ENCODE results near the gene WDR5.

WDR5 gene

GRCh38 chr9:134174526-134175290, 38.8 kb downstream of the WDR5 start:
- TF ChIP-seq, protein P1, sequence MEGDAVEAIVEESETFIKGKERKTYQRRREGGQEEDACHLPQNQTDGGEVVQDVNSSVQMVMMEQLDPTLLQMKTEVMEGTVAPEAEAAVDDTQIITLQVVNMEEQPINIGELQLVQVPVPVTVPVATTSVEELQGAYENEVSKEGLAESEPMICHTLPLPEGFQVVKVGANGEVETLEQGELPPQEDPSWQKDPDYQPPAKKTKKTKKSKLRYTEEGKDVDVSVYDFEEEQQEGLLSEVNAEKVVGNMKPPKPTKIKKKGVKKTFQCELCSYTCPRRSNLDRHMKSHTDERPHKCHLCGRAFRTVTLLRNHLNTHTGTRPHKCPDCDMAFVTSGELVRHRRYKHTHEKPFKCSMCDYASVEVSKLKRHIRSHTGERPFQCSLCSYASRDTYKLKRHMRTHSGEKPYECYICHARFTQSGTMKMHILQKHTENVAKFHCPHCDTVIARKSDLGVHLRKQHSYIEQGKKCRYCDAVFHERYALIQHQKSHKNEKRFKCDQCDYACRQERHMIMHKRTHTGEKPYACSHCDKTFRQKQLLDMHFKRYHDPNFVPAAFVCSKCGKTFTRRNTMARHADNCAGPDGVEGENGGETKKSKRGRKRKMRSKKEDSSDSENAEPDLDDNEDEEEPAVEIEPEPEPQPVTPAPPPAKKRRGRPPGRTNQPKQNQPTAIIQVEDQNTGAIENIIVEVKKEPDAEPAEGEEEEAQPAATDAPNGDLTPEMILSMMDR (IDR thresholded peaks at IDR 0.05; ENCODE audit: insufficient read depth, low read depth, low read length, missing control alignments): no peak
- DNase-seq (ENCODE audit: low read depth): no peak

DNA sequence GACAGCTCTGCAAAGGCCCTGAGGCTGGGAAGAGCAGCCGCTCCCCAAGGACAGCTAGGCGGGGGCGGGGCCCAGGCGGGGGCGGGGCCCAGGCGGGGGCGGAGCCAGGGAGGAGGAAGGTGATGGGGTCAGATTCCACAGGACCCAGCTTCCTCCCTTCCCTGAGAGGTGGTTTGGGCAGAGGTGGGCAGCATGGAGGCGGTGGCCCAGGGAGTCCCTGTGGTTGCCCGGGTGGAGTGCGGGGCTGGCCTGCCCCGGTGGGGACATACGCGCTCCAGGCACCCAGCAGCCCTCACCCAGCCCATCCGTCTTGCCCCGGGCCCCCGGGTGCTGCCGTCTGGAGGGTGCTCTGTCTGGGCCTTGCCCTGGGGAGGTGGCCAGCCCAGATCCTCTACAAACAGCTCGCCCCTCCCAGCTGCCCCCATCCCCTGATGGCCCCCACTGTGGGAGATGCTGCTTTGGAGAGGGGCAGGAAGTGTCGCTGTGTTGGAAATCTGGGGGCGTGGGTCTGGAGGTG, 39.5 kb downstream of the WDR5 start:
- H3K4me3 ChIP-seq (ENCODE audit: low read depth, low read length): no peak overlapping the region
- TF ChIP-seq, protein P1 (IDR thresholded peaks at IDR 0.05; ENCODE audit: insufficient read depth, low read depth, low read length, missing control alignments): no peak
- no peak for DNase-seq (ENCODE audit: low read depth)

More at GRCh38 chr9:134174526-134175290, 38.8 kb downstream of the WDR5 start:
- H3K4me3 ChIP-seq (ENCODE audit: low read depth, low read length): no peak overlapping the region

DNA sequence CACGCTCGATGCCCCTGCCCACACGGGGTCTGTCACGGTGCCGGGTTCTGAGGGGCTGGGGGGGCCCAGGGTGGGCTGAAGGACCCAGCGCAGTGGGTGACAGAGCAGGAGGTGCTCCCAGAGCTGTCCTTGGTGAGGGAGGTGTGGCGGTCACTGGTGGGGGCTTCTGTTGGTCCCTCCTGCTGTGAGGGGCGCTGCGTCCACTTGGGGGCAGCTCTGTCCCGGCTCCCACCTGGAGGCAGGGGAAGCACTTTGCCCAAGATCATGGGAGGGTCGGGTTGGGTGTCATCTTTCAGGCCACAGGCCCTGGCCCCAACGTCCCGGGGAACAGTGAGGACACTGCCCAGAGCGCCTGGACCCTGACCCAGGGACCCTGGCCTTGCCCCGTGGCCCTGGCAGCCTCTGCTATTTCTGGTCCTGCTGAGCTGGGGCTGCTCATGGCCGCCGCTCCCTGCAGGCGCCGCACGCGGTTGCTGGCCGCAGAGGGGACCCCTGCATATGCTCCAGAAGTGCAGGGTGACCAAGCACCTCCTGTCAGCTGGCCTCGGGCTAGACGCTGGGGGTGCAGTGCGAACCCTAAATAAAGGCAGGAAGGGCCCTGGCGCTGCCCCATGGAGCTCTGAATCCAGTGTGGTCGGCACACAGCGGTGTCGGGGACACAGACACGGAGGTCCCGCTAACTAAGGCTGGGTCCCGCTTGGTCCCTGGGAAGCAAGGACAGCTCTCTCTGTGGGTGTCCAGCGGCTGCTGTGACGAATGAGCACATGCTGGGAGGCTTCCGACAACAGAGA, 40.1 kb downstream of the WDR5 start:
- H3K4me3 ChIP-seq (ENCODE audit: low read depth, low read length): no peak overlapping the region
- TF ChIP-seq, protein P1 (IDR thresholded peaks at IDR 0.05; ENCODE audit: insufficient read depth, low read depth, low read length, missing control alignments): no peak
- no peak for DNase-seq (ENCODE audit: low read depth)

- TF ChIP-seq, protein P1 (IDR thresholded peaks at IDR 0.05; ENCODE audit: insufficient read depth, low read depth, low read length, missing control alignments): no peak
- no peak overlapping the region for H3K4me3 ChIP-seq (ENCODE audit: low read depth, low read length)
- no peak for DNase-seq (ENCODE audit: low read depth)
Measured at GRCh38 chr9:134176599-134176968, 40.7 kb downstream of the WDR5 start.

GRCh38 chr9:134177186-134177585, 41.3 kb downstream of the WDR5 start:
- no peak for DNase-seq (ENCODE audit: low read depth)
- TF ChIP-seq, protein P1 (IDR thresholded peaks at IDR 0.05; ENCODE audit: insufficient read depth, low read depth, low read length, missing control alignments): no peak
- H3K4me3 ChIP-seq (ENCODE audit: low read depth, low read length): no peak overlapping the region

GRCh38 chr9:134177624-134178393, 41.9 kb downstream of the WDR5 start:
- no peak overlapping the region for H3K4me3 ChIP-seq (ENCODE audit: low read depth, low read length)
- TF ChIP-seq, protein P1 (IDR thresholded peaks at IDR 0.05; ENCODE audit: insufficient read depth, low read depth, low read length, missing control alignments): no peak
- DNase-seq (ENCODE audit: low read depth): no peak

Measured in GM12865 (cell line).